Islet precursor cell (in vitro differentiated cells): Measurements from ENCODE around the gene SLC12A2.

Experiments used
- DNase-seq: peaks from one replicate; pipeline ENCODE4 v3.0.0-alpha.2; 2018

The SLC12A2 gene

GRCh38 chr5:128228521-128228920 is 145.0 kb downstream of the SLC12A2 start:
- no peak for DNase-seq

- no peak for DNase-seq
Observed at GRCh38 chr5:128234928-128235641, 151.5 kb downstream of the SLC12A2 start.

DNA sequence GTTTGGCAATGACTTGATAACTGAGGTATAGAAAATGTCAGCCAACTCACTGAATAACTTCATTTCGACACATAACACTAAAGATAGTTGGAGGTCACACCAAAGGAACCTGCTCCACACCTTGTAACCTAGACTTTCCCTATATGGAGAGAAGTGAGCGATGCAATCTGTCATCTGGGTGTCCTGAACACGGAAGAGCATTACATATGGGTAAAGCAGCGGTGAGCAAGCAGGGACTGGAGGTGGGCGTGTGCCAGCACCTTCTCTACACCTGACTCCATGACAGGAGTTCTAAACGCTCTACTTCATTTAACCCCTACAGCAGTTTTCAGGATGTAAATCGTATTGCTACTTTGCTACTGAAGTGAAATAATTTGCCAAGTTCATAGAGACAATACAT is 152.8 kb downstream of the SLC12A2 start:
- DNase-seq = no peak

- DNase-seq = no peak
Observed at GRCh38 chr5:128237000-128237399, 153.4 kb downstream of the SLC12A2 start.

DNA sequence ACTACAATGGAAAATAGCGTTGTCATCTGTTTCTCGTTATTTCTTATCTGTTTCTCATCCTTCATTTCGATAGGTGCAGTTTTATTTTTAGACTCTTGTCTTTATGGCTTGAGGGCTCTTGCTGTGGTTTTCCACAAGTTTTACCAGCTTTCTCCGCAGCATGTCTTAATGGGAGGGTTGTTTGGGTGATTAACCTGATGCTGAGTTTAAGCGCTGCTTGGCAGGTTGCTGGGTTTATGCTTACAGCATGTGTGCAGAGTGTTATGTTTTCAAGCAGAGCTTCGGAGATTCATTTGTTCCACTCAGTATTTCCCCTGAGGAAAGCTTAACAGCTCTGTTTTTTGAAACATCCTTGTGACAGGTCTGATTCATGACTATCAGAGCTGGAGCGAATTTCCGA is 154.0 kb downstream of the SLC12A2 start:
- no peak for DNase-seq
